Measurements from ENCODE around the gene WWOX. TPM values are rescaled to one million over a fixed set of nuclear protein-coding genes. Genes with fewer than 3 reads are reported as not detected.

WWOX gene
- total and polyA plus RNA-seq, 2 of the 4 experiments (the other 2 are of a cell fraction), result 2.7 to 5.4 TPM

- BruUV-seq (replicated peaks), result no TSS peak
- TF ChIP-seq RFX5 (IDR thresholded peaks at IDR 0.05; ENCODE audit: low read depth, low read length) (no peak), CEBPB (IDR thresholded peaks at IDR 0.05; ENCODE audit: low read depth, low read length) (peak; percentile 34; the same call in 1 of the 2 replicates)
- H3K4me1 ChIP-seq (ENCODE audit: control insufficient read depth, insufficient read depth, low read length), result no peaks in the 10 kb centered on the region
- H3K4me3 ChIP-seq (ENCODE audit: insufficient read depth, low read depth, low read length), result no peak overlapping the region
- H3K36me3 ChIP-seq (ENCODE audit: control insufficient read depth, insufficient read depth, low read length), result no peaks in the 10 kb centered on the region
- dilution Hi-C loops (cut with HindIII; ENCODE audit: low sequenced_read_pairs, unreplicated experiment), result no loop called here
- H3K9me1 ChIP-seq (ENCODE audit: insufficient read depth, low read length), result no peaks in the 10 kb centered on the region
- H3K14ac ChIP-seq (replicated peaks; ENCODE audit: low read depth, low read length), result no peak overlapping the region
- intact Hi-C loops (cut with micrococcal nuclease), result no loop called here
- no peaks in the 10 kb centered on the region for H3K27me3 ChIP-seq (ENCODE audit: control insufficient read depth, insufficient read depth, low read length)
- no peak overlapping the region for H3K4ac ChIP-seq (ENCODE audit: low read depth, low read length)
- H3K79me1 ChIP-seq (ENCODE audit: low read depth in 1 of 2, low read length in 2 of 2), result no peaks in the 10 kb centered on the region
- no peak overlapping the region for H4K8ac ChIP-seq (ENCODE audit: low read depth in 2 of 2, low read length in 2 of 2)
- H2AFZ ChIP-seq (replicated peaks; ENCODE audit: low read length, poor library complexity), result no peak overlapping the region
- H2BK120ac ChIP-seq (ENCODE audit: low read depth, low read length), result no peak overlapping the region
- no peak for DNase-seq
- H3K23ac ChIP-seq (ENCODE audit: low read depth, low read length), result no peak overlapping the region
- no peak overlapping the region for H2BK5ac ChIP-seq (ENCODE audit: low read depth, low read length, poor library complexity, severe bottlenecking)
- POLR2A ChIA-PET (ENCODE audit: unreplicated experiment), result no interaction called here
- no peak overlapping the region for H2AK9ac ChIP-seq (replicated peaks; ENCODE audit: low read depth, low read length, poor library complexity)
- no peak overlapping the region for H3K9ac ChIP-seq (ENCODE audit: low read depth, low read length)
- peaks cover 20% of the 10 kb centered on the region for H3K9me3 ChIP-seq (ENCODE audit: control insufficient read depth, insufficient read depth, low read length)
- no CpG with 5 or more reads among the region's 2 CpGs for WGBS, 2 experiments (ENCODE audit: extremely low coverage in 2 of 2, insufficient read length in 1 of 2)
- H3K27ac ChIP-seq (ENCODE audit: insufficient read depth, low read length), result no peak overlapping the region
- no peak overlapping the region for H4K5ac ChIP-seq (ENCODE audit: low read depth, low read length)
- no peak for ATAC-seq (ENCODE audit: low read depth)
- H2AK5ac ChIP-seq (ENCODE audit: low read depth, low read length), result no peak overlapping the region
- H3K18ac ChIP-seq (ENCODE audit: low read depth, low read length), result no peak overlapping the region
- no peak overlapping the region for H3K56ac ChIP-seq (ENCODE audit: extremely low read depth, insufficient read depth, low read length)
- no peak overlapping the region for H3K4me2 ChIP-seq (ENCODE audit: low read depth, low read length)
- no peaks in the 10 kb centered on the region for H4K20me1 ChIP-seq (ENCODE audit: insufficient read depth, low read length)
- H2BK20ac ChIP-seq (ENCODE audit: low read depth, low read length), result no peak overlapping the region
- no peak overlapping the region for H4K91ac ChIP-seq (ENCODE audit: insufficient read depth, low read depth, low read length)
- CTCF ChIA-PET, result no interaction called here
- in situ Hi-C loops (cut with MboI; ENCODE audit: low sequenced_read_pairs), result no loop called here
- no peak overlapping the region for H2BK15ac ChIP-seq (ENCODE audit: low read depth, low read length)
Measured at GRCh38 chr16:78782572-78782971, 683.1 kb downstream of the WWOX start.
